Type B pancreatic cell (in vitro differentiated cells): ENCODE measurements around the gene TBC1D23. TPM values are rescaled to one million over a fixed set of nuclear protein-coding genes. Genes with fewer than 3 reads are reported as not detected.
"Not testable (repeated sequence)": the region's sequence is repeated elsewhere in the genome, so short reads cannot be mapped to it uniquely, and the experiment has no call there.

ENCODE experiments used
- DNase-seq: peaks from one replicate; pipeline ENCODE4 v3.0.0; 2021; ENCODE audit warnings: mixed read lengths; ENCODE audit not compliant: unreplicated experiment; ENCODE audit errors: extremely low spot score
- H3K27ac Mint-ChIP-seq: 2 replicates; pipeline ENCODE4 v1.8.0; 2021; ENCODE audit warnings: mild to moderate bottlenecking, mixed read lengths
- H3K27me3 Mint-ChIP-seq: 2 replicates; pipeline ENCODE4 v1.8.0; 2021; ENCODE audit warnings: mixed read lengths
- H3K36me3 Mint-ChIP-seq: 2 replicates; pipeline ENCODE4 v1.8.0; 2021; ENCODE audit warnings: mixed read lengths
- H3K4me1 Mint-ChIP-seq: one replicate; pipeline ENCODE4 v1.8.0; 2021; ENCODE audit warnings: mixed read lengths; ENCODE audit not compliant: unreplicated experiment
- H3K4me3 Mint-ChIP-seq: 2 replicates; pipeline ENCODE4 v1.8.0; 2021; ENCODE audit warnings: mild to moderate bottlenecking, mixed read lengths
- H3K9me3 Mint-ChIP-seq: 2 replicates; pipeline ENCODE4 v1.8.0; 2021; ENCODE audit warnings: mixed read lengths
- CTCF ChIP-seq: fragments of 200-600 bp; sonication (generic); conservative IDR thresholded peaks from 2 replicates; pipeline ENCODE4 v1.5.0; 2021; ENCODE audit warnings: antibody characterized with exemption, mild to moderate bottlenecking
- total RNA-seq: library from RNA; stranded (reverse); gene quantifications from 2 replicates; pipeline ENCODE4 v1.2.1, GENCODE V29; 2021; ENCODE audit warnings: low replicate concordance

The TBC1D23 gene
- total RNA-seq, 1 donor from 2014 or later = 39.6 TPM

- Mint-ChIP-seq H3K36me3 (peaks cover 21% of the 10 kb centered on the region), H3K9me3 (no peaks in the 10 kb centered on the region), H3K4me3 (no peak overlapping the region), H3K4me1 (peaks cover 11% of the 10 kb centered on the region), H3K27me3 (no peaks in the 10 kb centered on the region), H3K27ac (no peak overlapping the region)
- TF ChIP-seq CTCF = no peak
- DNase-seq = no peak
Measured at GRCh38 chr3:100339786-100340185, 79.0 kb downstream of the TBC1D23 start.

GRCh38 chr3:100340527-100340926, 79.7 kb downstream of the TBC1D23 start:
- Mint-ChIP-seq H3K27ac (no peak overlapping the region), H3K27me3 (no peaks in the 10 kb centered on the region), H3K9me3 (no peaks in the 10 kb centered on the region), H3K4me1 (peaks cover 5% of the 10 kb centered on the region), H3K4me3 (no peak overlapping the region), H3K36me3 (peaks cover 22% of the 10 kb centered on the region)
- DNase-seq = no peak
- TF ChIP-seq CTCF = no peak

DNA sequence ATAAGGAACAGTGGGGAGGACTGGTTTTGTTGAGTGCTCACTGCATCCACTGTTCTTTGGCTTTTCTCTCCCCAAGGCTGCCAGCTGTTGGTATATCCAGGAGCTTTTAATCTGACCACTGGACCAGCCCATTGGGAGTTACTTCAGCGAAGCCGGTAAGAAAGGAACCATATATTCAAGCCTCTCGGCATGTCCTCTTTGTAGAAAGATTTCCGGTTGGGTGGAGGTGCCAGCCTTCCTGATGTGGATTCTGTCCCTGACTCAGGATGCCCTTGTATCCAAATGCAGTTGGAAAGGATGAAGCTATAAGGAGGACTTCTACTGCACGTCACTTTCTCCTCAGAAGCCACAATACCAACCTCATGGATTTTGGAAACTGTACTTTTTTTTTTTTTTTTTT, 87.9 kb downstream of the TBC1D23 start:
- Mint-ChIP-seq H3K4me1 (no peaks in the 10 kb centered on the region), H3K27ac (no peak overlapping the region), H3K4me3 (no peak overlapping the region), H3K27me3 (no peaks in the 10 kb centered on the region), H3K9me3 (no peaks in the 10 kb centered on the region), H3K36me3 (peaks cover 33% of the 10 kb centered on the region)
- no peak for TF ChIP-seq CTCF
- no peak for DNase-seq

DNA sequence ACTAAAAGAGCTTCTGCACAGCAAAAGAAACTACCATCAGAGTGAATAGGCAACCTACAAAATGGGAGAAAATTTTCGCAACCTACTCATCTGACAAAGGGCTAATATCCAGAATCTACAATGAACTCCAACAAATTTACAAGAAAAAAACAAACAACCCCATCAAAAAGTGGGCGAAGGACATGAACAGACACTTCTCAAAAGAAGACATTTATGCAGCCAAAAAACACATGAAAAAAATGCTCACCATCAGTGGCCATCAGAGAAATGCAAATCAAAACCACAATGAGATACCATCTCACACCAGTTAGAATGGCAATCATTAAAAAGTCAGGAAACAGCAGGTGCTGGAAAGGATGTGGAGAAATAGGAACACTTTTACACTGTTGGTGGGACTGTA, 91.0 kb downstream of the TBC1D23 start:
- H3K27me3 Mint-ChIP-seq, DNase-seq, H3K4me3 Mint-ChIP-seq, H3K27ac Mint-ChIP-seq, H3K4me1 Mint-ChIP-seq, H3K9me3 Mint-ChIP-seq: not testable (repeated sequence)
- H3K36me3 Mint-ChIP-seq = peaks cover 30% of the 10 kb centered on the region

DNA sequence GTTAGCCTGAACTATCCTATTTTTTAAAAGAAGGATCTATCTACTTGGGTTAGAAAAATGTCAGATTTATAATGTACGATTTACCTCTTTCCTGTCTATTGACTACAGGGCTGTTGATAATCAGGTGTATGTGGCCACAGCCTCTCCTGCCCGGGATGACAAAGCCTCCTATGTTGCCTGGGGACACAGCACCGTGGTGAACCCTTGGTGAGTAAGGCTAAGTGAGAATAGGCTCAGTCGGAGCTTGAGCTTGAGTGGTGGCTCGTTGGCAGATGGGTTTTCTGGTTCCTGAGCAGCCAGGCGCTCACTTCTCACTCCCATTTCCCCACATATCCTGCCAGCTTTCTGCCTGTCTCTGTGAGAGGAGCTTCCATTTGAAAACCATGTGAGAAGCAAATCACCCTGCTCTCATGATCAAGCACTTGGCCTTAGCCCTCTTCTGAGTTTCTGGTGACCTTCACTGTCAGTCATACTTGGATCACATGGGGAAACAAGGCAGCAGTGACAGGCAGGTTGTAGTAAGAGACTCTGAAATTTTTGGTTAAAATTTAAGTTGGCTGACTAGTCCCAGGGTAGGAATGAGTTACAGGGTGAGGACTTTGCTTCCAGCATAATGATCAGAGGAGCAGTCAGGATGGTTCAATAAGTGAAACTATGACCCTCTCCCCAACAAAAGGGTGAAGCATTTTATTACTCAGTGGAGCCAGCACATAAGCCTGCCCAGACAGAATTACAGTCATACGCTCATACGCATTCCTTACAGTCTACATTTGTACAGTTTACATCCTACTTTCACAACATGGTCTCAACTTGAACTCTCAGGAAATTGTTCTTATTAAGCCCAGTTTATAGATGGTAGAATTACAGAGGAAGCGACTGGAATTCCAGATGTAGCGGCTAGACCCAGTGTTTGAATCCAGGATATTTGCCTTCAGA, 91.8 kb downstream of the TBC1D23 start:
- H3K4me3 Mint-ChIP-seq = no peak overlapping the region
- DNase-seq = no peak
- H3K36me3 Mint-ChIP-seq = peaks cover 32% of the 10 kb centered on the region

More for the DNA sequence above, 91.8 kb downstream of the TBC1D23 start:
- TF ChIP-seq CTCF = no peak
- Mint-ChIP-seq H3K4me1 (no peaks in the 10 kb centered on the region), H3K27me3 (no peaks in the 10 kb centered on the region), H3K9me3 (no peaks in the 10 kb centered on the region), H3K27ac (no peak overlapping the region)
